GM19324 (cell line): ENCODE data around the gene PRLH.

Source experiments
- ATAC-seq: cut with Tn5 transposase; IDR thresholded peaks from one replicate; pipeline ENCODE4 v1.9.1; 2021; ENCODE audit warnings: mild to moderate bottlenecking, moderate library complexity; ENCODE audit not compliant: unreplicated experiment, low FRiP score

Gene PRLH

DNA sequence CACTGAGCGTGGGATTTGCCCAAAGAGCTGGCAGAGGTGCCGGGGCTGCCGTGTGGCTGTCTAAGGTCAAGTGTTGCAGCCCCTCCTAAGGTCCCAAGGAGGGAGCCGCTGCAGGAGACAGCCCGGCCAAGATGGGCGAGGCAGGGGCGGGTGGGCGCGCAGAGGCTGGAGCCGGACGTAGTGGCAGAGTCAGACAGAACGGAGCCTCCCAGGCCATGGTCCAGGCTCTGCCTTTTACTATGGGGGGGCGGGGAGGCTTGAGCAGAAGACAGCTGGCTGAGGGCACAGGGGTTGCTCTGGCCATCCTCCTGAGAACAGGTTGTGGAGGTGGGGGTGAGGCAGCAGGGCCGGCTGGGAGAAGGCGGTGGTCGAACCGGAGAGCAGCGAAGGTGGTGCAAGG, 27.5 kb upstream of the PRLH start:
- no peak for ATAC-seq

DNA sequence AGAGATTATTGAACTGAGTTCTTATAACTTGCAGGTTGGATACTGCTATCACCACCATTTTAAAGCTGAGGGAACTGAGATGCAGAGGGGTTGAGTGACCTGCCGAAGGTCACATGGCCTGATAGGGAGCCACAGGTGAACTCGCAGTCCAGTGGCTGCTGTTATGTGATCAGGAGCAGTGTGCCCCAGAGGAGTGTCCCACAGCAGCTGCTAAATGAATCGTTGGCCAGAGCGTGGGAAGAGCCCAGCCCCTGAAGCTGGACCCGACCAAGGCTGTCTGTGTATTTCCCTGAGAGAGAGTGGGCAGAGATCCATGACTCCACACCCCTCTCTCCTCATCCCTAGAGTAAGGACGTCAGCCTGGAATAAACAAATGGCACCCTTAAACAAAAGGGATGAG, 26.7 kb upstream of the PRLH start:
- no peak for ATAC-seq

DNA sequence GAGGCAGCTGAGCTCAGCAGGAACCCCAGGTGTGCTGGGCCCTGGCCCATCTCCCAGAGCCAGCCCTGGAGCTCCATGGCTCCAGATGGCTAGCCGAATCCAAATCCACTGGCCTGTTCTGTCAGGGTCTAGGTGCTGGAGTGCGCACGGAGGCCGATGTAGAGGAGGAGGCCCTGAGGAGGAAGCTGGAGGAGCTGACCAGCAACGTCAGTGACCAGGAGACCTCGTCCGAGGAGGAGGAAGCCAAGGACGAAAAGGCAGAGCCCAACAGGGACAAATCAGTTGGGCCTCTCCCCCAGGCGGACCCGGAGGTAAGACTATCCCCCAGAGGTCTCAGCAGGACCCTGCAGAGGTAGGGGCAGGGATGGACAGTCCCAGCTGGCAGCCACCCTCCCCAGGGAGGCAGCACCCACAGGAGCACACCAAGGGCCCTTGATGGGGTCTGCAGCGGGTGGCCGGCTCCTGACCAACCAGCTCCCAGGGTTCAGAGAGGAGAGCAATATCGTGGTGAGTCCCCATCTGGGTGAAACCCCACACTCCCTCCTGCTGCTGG, 26.1 kb upstream of the PRLH start:
- no peak for ATAC-seq

DNA sequence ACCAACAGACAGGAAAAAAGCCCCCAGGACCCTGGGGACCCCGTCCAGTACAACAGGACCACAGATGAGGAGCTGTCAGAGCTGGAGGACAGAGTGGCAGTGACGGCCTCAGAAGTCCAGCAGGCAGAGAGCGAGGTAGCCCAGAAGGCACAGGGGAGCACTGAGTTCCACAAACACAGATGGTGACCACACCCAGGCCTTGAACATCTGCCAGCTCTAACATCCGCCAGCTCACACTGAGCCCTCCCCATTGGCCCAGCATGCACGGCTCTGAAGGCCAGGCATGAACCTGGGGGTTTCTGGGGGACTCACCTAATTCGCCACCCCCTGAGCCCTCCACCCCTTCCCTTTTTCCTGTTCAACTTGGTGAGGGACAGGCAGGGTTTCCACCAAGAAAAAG, 25.6 kb upstream of the PRLH start:
- ATAC-seq, result no peak

DNA sequence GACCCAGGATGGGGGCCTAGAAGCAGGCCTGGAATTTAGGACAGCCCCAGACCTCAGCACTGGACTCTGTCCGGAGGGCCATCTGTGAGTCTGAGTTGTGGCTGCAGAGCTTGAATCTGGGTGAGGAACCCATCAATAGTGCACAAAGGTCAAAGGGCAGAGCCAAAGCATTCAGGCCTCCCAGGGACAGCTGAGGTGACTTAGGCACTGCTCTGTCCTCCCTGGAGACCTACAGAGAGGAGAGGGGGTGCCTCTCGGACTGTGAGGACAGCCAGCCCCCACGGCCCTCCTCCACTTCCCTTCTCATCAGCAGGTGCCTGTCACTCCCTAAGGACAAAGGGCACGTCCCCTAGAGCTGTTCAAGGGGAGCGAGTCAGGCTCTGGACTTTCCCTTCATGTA, 25.1 kb upstream of the PRLH start:
- ATAC-seq, result no peak

DNA sequence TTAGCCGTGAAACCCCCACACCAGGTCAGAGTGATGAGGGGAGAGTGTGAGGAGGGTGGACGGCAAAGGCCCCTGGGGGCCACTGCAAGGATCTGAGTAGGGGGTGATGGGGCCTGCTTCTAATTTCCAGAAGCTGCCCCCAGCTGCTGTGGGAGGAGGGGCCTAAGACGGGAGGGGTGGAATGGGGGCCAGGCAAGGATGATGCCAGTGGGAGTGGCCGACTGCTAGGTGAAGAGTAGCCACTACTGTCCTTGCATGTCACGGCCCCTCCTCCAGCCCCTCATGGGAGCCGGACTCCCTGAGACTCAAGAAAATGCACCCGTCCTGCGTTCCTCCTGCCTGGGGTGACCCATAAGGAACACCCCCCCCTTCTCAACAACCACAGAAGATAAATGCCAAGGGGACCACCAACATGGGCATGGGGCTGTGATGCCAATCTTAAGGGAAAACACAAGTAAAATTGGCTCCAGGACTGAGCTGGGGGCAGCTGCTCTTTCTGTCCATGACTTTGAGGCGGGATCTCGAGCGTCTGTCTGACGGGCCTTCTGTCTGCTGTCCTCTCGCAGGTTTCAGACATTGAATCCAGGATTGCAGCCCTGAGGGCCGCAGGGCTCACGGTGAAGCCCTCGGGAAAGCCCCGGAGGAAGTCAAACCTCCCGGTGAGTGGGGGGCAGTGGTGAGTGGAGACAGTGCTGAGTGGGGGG, 24.2 kb upstream of the PRLH start:
- ATAC-seq, result no peak

DNA sequence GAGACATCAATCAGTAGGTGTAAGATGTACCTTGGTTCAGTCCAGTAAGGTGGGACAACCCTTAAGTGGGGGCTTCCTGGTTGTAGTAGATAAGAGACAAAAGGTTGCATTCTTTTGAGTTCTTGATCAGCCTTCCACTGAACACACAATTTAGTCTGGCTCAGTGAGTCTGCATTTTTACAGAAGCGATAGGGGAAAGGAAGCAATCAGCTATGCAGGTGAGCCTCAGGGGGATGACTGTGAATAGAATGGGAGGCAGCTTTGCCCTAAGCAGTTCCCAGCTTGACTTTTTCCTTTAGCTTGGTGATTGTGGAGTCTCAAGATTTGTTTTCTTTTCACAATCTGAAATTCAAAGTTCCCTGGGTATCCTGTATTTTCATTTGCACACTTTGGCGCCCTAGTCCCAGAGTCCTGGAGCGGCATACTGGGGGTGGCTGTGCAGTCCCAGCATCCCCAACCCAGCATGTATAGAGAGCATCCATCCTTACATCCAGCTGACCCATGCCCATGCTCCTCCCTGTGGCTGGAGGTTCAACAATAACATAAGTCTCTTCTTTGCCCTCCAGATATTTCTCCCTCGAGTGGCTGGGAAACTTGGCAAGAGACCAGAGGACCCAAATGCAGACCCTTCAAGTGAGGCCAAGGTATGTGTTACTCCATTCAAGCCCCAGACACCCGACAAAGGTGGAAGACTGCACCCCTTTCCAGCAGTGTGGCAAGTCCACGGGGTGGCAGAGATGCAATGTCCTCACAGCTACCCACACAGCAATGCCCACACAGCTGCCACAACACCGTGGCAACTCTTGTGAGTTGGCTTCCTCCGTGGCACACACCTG, 20.1 kb upstream of the PRLH start:
- no peak for ATAC-seq

DNA sequence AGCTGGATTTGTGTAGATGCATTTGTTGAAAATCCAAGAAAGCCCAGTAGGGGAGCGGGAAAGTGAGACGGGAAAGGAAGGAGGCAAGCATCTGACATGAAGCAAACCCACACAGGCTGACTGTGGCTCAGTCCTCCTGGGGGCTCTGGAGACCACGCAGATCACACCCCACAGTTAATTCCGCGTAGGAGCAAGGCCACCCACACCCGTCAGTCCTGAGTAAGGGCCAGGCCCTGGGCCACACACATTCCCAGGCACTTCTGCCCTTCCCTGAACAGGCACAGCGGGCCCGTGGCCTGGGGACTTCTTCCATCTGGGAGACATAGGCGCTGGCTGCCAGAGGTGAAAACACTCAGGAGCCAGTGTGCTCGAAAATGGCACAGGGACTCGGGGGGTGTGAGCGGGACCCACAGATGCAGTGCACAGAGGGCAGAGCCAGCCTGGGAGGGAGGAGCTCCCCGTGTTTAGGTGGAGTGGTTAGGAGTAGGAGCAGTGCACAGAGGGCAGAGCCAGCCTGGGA, 19.4 kb upstream of the PRLH start:
- ATAC-seq, result no peak

DNA sequence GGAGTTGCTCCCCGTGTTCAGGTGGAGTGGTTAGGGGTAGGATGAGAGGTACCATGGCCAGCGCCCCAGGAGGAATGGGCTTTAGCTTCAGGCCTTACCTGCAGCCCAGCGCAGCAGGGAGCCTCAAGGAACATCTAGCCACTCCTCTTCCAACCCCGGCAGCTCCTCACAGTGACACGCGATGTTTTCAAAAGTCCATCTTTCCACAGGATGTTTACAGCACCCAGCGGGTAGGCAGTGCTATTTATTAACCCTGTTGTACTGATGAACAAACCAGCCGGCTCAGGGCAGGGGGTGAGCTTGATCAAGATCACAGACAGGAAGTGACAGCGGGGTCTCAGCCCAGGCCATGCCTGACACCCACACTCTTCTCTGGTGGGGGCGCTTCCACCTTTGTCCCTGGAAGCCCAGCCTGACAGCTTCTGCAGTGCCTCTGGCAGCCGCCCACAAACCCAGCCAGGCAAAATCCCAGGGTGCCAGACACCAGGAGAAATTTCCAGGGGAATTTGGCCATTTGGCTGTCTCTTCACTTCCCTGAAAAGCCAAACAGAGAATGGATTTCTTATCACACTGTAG, 18.4 kb upstream of the PRLH start:
- ATAC-seq, result no peak

DNA sequence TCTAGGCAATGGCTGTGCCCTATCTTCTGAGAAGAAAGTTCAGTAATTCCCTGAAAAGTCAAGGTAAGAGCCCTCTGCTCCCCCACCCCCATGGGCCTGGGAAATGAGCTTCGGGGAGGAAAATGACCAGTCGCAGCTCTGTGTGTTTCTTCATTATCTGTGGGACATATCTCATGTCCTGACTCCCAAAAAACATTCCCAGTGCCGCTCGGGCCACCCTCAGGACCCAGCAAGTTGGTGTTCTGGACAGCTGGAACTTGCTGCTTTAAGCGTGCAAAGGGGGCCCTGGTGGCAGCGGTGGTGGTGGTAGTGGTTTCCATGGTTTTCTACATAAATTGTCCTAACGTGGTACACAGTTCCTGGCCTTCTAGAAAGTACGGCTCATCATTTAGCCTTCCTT, 17.2 kb upstream of the PRLH start:
- no peak for ATAC-seq

DNA sequence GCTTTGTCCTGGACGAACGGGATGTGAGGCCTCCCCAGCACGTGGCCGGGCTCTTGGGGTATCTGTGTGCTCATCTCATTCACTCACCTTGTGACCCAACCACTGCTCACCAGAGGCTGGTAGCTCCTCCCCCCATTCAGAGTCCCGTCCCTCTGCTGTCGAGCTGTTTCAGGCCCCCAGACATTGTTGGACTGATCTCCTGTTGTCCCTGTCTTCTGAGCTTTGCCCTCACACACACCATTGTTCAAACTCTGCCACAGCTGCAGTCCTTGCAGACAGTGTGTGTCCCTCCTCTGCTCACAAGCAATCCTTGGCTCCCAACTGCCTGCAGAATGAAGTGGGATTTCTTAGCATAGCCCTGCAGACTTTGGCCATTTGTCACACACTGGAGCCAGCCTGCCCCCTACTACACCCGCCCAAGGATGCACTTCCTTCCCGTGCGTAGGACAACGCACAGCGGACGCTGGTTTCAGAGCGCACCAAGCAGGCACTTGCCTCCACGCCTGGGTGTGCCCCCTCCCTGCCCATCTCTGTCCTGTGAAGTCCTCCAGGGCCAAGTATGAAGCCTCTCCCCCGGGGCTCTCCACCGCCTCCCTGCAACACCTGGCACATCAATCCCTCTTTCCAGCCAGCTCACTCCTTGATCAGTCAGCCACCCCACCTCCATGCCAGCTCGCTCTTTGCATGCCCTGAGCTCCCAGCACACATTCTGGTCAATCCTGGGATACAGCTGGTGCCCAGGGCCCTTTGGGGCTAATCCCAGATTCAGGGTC, 16.5 kb upstream of the PRLH start:
- no peak for ATAC-seq

DNA sequence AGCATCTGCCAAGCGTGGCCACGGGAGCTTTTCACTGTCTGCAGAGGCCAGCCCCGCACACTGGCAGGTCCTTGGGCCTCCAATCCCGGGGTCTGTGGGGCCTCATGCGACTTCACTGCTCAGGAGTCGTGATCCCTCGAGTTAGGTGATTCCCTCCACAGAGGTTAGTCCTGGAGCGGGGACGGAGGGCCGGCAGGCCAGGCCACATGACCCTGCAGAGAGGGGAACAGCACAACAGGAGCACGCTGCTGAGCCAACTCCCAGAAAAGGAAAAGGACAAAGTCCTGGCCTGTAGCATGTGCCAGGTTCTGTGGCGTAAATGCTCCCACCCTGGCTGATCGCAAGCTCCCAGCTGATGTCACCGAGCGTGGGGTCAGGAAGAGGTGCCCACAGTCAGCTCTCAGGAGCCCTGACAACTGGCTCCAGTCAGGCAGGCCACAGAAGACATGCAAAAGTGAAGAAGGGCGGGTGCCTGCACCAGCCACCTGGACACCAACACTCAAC, 15.3 kb upstream of the PRLH start:
- no peak for ATAC-seq

DNA sequence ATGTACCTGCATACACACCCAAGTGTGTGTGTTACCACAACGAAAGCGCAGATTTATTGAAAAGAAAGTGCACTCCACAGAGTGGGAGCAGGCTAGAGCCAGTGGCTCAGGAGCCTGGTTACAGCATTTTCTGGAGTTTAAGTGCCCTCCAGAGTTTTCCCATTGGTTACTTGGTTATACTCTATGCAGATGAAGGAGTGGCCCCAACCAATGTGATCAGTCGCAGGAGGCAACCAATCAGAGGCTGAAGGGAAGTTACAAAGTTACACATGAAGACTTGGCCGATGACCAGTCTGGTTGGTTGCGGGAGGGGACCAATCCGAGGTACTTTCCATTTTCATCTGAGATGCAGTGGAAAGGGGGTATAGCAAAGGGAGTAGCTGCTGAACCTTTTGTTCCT, 13.5 kb upstream of the PRLH start:
- no peak for ATAC-seq

DNA sequence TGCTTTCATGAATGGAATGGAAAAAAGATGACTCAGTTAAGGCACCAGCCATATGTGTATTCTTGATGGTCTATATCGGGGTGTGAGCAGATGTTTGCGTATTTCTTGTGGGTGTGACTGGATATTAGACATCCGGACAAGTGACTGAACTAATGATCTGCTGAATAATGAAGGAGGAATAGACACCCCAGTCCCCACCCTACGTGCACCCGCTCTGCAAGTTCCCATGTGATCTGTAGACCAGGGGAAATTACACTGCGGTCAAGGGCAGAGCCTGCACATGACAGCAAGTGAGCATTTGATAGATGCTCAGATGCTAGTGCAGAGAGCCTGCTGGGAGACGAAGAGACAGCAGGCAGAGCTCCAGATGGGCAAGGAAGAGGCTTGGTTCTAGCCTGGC, 12.4 kb upstream of the PRLH start:
- no peak for ATAC-seq

DNA sequence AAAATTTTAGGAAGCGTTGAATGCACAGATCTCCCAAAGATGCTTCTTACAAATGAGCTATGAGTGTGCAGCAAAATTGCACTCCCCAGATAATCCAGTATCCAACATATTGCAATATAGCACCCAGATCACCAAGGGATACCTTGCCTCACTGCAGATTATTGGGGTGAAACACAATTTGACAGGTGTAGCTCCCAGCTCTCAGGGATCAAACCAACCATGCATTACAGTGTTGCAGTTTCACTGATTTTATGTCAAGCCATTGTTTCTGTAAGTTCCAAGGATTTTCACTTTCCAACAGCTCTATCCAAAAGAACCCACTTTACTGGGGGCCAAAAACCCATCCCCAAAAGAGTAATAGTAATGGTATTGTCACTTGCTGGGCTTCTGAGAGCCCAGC, 10.8 kb upstream of the PRLH start:
- ATAC-seq, result no peak

DNA sequence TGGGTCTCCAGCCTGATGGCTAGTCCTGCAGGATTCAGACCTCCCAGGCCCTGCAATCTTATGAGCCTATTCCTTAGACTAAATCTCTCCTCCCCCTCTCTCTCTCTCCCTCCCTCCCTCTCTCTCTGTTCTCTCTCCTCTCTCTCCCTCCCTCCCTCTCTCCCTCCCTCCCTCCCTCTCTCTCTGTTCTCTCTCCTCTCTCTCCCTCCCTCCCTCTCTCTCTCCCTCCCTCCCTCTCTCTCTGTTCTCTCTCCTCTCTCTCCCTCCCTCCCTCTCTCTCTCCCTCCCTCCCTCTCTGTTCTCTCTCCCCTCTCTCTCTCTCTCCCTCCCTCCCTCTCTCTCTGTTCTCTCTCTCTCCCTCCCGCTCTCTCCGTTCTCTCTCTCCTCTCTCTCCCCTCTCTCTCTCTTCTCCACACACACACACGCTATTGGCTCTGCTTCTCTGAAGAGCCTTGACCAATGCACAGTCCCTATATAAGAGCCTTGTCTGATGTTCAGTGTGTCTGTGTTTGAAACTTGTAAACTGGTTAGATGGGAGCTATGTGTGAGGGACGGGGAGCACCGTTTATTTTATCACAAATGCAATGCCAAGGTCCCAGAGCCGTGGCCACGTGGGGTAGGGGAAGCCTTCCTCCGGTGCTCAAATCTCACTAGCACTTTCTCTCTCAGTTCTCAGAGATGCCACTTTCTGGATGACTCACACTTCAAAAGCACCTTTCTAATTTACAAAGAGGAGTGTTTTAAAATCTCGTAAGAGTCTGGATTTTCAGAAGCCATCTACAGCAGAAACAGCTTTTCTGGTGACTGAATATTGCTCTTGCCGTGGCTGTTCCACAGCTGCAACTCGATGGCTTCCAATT, 9.4 kb upstream of the PRLH start:
- ATAC-seq, result peak; percentile 78

DNA sequence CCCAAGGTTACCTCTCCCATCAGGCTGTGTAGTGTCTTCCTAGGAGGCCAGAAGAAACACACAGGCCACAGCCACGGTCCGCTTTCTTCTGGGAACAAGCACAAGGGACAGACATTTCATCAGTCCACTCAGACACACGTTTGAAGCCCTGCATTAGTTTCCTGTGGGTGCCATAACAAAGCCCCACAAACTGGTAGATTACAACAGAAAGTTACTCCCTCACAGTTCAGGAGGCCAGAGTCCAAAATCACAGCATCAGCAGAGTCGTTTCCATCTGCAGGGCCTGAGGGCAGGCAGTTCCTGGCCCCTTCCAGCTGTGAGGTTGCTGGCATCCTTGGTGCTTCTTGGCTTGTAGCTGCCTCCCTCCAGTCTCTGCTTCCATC, 8.8 kb upstream of the PRLH start:
- ATAC-seq, result peak; percentile 19

DNA sequence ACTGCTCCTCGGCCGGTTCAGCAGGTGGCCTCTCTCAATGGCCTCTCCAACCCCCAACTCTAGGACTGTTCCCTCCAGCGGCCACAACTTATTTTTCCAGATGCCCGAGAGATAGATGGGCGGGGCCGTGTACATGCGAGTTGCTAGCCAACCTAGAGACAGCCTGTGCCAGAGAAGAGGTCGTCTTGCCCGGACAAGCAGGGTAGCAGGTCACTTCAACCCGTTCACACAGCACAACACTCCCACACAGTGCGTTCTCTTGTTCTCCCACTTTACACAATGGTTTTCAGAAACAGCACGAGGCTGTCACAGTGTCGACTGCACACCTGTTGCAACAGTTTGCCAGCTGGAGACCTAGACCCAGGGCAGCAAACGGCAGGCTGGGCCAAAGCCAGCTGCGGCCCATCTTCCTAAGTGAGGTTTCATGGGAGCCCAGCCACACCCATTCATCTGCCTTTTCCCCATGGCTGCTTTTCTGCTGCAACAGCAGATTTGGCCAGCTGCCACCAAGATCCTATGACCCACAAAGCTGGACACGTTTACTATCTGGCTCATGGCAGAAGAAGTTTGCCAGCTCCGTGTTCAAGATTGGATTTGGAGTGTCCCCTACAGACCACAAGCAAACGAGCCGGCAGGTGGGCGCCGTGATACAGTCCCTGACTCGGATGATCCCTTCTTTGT, 7.3 kb upstream of the PRLH start:
- no peak for ATAC-seq

DNA sequence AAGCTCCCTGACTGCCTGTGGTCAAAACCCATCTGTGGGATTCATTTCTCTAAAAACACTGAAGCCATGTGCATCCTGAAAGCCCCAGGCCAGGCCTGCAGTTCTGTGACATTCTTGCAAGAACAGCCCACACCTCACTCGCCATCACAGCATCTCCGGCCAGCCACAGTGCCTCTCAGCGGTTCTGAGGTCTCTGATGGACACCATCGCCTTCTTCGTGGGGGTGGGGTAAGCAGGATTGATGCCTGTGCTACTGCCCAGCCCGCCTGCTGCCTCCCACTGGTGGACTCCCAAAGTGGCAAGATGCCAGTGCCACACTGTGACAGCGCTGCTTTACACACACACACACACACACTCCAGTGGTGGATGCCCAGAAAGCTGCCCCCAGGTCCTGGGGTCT, 5.2 kb upstream of the PRLH start:
- ATAC-seq, result no peak
